Stimulated activated CD8-positive, alpha-beta memory T cell treated with anti-CD3 and anti-CD28 coated beads, Interleukin-7, amount 100 ng/mL, for 4 hours (primary cell): ENCODE data around the gene KRT85.

Experiments used
- DNase-seq, 2 donors: peaks; one replicate each; pipeline ENCODE4 v3.0.0-alpha.2; 2020; ENCODE audit warnings: low read depth in 2 of 2

KRT85 gene

DNA sequence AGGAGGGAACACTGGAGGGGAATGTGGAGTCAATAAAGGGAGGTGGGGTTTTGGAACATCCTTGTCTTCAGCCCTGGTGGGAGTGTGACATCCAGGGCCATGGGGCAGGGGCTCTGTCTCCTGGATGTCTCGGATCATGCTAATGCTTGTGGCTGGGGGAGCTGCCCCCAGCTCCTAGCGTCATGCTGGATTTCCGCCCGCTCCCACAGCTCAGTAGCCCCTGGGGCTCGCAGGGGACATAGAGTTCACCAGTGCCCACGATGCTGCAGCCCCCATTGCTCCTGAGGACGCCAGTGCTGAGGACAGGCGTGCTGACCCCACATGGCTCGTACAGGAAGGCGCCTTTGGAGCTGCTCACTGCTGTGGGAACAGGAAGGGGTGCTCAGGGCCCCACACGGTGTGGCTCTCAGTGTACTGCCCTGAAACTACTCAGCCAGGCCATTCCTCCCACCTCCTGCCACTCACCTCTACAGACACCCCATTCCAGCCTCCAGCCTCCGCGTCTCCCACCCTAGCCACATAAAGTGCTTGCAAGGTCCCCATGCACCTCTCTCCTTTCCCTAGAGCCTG is 27.6 kb upstream of the KRT85 start:
- no peak for DNase-seq

DNA sequence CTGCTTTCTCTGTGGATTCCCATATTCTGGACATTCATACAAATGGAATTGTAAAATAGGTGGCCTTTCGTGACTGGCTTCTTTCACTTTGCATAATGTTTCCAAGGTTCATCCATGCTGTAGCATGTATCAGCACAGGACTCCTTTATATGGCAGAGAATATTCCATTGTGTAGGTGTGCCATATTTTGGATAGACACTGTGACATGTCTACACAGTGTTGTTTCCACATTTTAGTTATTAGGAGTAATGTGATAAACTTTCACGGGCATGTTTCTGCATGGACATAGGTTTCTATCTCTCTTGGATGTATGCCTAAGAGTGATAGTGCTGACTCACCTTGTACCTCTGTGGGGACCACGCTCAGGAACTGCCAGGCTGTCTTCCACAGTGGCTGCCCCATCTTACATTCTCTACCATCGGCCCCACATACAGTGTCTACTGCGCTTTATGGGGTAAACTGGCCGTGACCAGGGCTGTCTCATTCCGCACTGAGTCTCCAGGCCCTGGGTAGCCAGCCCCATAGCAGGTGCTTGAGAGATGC is 25.3 kb upstream of the KRT85 start:
- DNase-seq = no peak

DNA sequence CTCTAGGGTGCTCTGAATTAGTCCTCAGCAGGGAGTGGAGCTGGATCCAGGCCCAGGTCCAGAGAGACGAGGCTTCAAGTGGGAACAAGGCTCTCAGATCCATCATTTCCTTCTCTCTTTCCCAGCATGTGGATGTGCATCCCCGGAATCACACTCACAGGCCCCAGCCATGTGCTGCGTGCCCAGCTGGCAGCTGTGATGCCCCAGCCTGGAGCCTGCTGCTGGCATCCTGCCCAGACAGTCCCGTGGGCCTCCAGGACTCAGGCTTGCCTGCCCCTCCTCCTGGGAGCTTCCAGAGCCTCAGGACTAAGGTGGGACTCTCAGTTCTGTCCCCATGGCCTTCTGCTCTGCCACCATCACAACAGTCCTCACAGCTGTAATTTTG is 24.3 kb upstream of the KRT85 start:
- DNase-seq = no peak

DNA sequence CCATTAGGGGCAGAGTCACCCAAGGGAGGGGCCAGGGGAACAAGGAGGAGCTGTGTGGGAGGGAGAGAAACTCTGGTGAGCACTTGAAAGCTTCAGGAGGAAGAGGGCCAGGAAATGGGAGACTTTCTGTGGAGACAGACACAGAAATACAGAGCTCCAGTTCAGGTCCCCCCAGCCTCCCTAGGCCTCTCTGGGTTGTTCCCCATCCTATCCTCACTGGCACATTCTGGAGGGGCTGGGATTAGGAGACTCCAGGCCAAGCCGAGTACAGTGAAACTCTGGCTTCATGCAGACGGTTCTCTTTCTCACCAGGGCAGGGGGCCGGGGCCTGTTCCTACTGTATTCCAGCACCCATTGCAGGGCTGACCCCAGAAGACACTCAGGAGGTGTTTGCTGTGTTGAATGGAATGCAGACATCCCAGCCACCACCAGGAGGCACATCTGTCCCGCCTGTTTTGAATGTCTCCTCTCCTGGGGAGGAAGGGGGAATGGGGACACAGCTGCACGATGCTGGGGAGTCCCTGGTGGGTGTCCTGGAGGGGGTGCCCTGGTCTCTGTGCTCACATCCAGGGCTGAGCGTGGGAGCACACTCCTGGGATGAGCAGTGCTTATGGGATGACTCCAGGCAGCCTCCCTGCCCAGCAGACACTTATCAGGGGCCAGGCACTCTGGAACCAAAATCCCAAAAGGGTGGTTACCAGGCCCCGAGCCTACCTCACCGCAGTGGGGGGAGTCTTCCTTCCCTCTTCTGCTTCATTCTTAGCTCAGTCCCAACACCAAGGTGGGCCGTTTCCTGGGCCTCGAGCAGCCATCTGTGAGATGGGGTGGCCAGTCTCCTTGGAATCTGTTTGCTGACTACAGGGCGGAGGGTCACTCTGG is 23.7 kb upstream of the KRT85 start:
- no peak for DNase-seq

DNA sequence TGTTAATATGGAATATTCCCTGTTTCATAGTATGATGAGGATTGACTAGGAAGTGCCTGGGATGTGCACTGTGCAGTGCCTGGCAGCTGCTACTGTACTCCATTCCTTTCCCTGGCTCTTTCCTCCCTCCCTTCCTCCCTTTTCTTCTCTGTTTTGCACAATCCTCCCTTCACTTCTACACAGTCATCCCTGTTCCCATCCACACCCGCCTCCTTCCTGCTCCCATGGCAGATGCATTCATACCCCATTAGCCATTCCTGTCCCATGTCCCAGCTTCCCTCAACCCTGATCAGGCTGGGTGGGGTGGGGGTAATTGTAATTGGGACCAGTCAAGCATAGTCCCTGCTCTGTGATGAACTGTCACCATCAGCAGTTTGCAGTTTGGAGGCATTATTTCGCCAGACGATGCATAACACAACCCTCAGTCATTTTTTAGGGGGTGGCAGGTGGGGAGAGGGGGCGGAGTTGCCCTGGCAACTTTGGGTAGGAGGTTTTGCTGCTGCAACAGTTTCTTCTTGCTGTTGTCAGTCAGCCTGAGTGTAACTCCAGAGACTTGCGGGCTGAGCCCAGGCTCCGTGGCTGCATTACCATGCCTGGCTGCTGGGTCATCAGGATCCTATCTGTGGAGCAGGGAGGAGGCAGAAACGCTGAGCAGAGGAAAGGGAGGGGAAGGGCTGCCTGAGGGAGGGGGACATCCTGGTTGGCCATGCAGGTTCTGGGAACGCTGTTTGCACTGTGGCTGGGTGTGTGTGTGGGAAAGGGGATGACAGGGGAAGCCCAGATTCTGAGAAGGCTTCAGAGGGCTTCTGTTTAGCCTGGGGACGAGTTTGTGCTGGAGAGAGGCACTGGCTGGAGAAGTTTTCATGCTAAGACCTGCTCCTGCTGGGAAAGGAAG is 22.3 kb upstream of the KRT85 start:
- no peak for DNase-seq

DNA sequence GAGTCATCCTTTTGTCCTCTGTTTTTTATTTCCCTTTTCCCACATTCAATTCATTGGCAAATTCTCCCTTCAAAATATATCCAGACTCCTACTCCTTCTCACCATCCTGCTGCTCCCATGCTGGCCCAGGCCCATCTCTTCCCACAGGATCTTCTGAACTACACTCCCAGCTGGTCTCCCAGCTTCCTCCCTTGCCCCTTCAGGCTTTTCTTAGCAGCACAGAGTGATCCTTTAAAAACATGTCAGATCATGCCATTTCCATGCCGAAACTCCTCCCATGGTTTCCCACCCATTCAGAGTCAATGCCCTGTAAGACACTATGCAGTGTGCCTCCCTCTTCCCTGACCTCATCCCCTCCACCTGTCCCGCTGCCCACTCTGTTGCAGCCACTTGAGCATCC is 20.6 kb upstream of the KRT85 start:
- DNase-seq = no peak

DNA sequence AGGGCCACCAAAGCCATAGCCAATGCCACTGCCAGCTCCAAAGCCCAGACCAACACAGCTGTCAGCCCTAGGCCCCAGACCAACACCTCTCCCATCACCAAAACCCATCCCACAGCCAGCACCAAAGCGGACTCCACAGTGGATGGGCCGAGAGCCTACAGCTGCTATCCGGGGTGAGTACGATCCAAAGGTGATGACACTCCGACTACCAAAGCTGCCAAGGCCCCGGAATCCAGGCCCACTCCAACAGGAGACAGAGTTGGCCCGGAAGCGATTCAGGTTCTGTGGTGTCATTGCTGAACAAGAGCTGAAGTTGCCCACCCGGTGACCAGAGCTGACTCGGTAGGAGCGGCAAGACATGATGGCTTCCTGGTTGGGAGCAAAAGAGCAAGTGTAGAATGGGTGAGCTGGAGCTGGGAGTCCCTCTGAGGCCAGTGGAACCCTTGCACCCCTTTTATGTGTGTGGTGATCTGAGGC is 18.0 kb upstream of the KRT85 start, which contains the start of gene KRT84:
TSS of gene KRT84 (minus strand) at position 427 of the 477 bp plus-strand sequence. CDS start at position 360, 67 bp downstream.
- no peak for DNase-seq

DNA sequence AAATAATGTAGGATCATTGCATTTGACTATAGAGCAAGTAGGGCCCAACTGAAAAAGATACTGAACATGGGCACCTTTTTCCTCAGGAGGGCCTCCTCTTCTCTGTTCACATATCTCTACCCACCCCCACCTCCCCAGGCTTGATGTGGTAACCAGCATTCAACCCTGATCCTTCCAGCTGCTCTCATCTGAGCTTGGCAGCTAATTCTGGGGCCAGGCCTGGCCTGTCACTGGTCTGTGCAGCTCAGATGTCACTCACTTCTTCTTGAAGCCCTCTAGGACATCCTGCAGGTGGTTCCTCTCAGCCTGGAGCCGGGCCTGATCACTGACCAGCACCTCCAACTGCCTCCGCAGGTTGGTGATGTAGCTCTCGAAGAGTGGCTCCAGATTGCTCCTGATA is 16.1 kb upstream of the KRT85 start:
- DNase-seq = no peak

DNA sequence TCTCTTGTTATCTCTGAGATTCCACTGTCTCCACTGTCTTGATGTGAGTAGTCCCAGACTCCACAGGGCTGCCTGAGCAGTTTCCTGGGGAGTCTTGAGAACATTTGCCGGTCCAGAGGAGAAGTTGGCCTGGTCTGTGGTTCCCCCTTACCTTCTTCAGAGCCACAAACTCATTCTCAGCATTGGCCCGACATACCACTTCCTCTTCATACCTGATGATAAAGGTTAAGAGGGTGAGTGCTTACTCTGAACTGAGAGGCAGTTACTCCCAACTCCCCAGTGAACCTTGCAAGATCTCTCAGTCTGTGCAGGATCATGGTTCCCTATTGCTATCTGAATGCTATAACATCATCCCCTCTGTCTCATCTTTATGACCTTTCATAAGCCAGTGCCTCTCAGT is 15.6 kb upstream of the KRT85 start:
- DNase-seq = no peak

DNA sequence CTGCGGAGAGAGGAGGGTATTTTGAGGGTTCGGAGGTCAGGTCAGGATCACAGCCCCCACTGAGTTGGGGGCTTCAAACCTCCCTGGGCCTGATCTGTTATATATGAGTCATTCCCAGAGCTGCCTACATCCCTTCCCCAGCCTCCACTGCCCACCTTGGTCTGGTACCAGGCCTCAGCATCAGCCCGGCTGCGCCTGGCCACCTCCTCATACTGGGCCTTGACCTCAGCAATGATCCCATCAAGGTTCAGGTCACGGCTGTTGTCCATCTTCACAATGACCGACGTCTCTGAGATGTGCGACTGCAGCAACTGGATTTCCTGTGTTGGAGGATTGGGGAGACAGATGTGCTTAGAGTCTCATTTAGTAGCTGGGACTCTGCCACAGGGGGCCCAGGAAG is 13.9 kb upstream of the KRT85 start:
- no peak for DNase-seq

DNA sequence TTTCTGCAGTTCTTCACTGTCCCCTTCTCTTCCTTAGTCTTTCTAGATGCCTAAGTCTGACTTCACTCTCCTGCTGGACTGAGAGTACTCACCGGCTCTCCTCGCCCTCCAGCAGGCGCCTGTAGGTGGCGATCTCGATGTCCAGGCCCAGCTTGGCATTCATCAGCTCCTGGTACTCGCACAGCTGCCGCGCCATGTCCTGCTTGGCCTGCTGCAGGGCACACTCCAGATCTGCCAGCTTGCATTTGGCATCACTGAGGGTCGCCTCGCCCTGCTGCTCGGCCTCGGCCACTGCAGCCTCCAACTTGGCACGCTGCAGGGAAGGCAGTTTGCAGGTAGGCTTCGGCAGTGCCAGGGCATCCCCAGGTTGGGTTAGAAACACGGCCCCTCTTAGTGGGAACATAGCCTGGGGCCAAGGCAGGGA is 13.0 kb upstream of the KRT85 start:
- no peak for DNase-seq

DNA sequence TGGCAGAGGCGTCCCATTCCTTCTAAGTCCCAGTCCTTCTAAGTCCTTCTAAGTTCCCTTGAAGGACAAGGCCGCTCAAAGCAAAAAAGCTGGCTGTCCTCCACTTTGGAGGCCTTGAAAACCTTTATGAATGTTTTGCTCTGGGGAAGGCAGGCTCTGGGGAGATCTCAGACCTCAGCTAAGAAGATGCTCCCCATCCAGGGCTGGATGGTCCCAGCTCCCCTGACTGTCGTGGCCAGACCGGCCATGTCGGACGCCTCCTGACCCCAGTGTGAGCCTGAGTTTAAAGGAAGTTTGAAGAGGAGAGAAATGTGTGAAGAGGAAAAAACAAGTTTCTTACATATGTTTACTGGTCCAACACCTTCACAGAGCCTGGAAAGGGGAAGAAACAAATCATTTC is 12.3 kb upstream of the KRT85 start:
- no peak for DNase-seq

DNA sequence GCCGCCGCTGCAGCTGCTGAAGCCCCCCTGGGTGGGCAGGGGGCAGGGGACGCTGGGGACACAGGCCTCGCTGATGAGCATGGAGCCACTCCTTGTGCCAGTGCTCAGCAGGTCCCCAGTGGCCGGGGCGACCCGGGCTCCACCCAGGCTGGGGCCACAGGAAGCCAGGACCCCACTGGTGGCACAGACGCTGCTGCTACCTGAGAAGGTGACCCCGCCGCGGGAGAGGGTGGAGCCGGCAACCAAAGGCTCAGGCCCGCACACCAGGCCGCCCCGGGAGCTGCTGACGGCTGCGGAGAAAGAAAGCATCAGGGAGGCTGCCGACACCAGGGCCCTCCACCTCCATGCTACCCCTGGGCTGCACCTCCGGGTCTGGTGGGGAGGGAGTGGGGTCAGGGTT is 10.8 kb upstream of the KRT85 start:
- DNase-seq = no peak

DNA sequence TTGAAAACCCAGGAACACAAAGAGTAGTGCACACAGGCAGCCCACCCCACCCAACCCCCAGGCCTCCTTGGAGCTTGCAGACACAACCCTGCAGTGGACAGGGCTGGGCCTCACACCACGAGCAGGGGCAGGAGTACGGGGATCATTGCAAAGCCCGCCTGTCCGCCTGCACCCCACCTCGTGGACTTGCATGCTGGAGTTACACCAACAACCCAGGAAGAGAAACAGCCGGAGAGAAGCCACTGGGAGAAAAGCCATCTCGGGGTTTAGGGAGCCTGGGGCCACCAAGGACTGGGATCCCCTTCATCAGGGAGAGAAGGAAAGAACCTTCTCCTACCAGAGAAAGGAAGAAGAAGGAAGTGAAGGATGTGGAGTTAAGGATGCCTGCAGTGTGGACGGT is 10.0 kb upstream of the KRT85 start:
- no peak for DNase-seq

DNA sequence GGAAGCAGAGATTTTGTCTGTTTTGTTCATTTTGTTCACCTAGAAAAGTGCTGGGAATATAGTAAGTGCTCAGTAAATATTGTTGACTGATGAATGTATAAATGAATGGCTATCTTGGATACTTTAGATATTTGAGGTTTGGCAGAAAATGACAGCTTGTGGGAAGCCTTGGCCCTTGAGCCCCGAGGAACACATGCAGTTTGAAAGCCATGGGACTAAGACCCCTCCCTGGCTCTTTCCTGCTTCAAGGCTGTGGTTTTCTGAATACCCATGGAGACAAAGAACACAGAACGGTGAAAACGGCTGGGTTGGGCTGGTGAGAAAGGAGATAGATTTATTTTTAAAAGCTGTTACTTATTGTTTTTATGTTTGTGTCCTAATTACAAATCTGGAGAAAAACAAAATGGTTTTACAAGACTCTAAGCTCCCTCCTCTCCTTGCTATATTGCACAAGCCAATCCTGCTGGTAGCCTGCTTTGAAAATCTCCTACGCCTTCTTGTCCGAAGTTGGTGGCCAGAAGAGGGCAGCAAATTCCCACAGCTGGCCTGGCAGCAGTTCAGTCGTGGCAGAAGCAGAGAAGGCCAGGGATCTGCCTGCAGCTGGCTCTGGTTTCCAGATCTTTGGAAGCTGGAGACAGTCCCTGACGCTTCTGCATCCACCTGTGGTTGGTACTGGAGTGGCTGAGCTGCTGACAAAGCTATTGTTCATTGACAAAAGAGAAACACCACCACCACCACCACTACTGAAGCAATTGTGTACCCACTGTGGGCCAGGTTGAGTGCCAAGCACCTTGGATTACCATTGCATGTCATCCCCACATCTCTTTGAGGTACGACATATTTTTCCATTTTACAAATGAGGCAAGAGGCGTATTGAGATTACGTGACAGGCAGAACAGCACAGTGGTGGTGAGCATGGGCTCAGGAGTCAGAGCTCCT is 5.2 kb upstream of the KRT85 start:
- peak; percentile 11 to 26 for DNase-seq

DNA sequence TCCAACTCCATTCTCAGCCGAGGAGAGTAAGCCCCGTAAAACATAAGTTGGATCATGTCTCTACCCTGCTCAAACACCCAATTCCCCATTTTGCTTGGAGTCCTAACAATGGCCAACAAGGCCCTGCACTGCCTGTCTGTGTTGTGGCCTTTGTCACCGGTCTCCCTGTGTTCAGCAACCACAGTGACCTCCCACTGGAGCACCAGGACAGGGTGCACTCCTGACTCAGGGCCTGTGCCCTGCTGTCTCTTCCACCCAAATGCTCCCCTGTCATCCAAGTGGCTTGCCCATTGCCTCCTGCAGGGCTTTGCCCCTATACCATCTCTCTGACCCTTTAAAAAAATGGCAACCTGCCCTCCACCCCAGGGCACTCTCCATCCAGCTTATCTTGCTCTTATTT is 4.4 kb upstream of the KRT85 start:
- DNase-seq = no peak

DNA sequence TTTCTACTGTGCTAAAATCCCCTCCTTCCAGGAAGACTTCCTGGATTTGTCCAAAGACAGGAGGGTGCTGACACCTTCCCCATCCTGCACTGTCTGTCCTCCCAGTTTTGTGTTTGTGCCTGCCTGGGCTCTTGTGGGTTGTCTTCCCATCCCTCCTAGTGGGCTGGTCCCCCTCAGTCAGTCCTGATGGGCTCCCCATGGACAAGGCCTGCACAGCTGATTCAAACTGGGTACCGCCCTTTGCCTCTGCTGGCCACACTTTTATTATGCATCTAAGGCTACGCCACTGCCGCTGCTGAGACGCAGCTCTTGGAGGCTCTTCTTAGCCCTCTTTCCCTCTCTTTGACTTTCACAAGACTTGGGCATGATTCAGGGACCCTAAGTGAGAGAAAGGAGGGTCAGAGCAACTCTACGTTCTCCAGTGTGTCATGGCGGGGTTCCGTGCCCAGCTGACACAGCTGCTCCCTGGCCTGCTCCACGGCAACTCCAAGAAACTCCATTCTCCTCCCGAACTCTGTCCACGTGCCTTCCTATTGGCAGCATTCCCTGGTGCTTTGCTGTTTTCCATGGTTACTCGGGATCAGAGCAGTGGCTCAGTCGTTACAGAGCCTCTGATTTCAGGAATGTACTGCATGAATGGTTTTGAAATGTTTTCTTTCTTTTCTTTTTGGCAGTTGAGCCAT is 3.8 kb upstream of the KRT85 start:
- no peak for DNase-seq

DNA sequence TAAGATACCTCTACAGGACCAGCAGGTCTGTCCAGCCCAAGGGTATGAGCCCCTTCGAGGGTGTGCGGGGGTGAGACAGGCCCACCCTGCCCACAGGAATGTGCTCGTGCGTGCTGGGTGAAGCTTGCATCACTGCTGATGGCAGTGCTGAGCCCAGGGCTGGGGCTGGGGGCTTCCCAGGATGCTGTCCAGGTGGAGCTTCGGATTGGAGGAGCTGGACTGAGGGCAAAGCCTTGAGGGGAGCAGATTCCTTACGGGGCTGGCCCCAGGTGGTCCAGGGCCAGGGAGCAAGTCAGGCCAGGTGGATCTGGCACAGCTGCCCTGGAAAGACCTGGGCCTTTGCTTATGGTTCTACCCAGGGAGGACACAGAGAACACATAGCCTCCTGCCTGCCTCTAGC is 2.5 kb upstream of the KRT85 start:
- no peak for DNase-seq

DNA sequence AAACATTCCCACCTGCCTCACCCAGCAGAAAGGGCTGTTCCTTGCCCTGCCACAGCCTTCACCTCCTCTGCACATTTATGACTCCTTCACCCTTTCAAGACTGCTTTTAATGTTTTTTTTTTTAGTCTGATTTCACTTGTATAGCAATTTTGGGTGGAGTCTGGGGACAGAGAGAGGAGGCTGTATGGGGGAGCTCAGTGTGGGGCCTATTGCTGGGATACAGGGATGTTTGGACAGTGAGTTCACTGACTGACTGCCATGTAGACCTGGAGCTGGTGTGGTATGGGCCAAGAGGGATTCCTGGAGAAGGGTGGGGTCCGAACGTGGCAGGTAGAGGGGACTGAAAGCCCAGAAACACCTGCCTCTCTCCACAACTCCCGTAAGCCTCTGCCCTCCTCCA is 1.9 kb upstream of the KRT85 start:
- DNase-seq = no peak

DNA sequence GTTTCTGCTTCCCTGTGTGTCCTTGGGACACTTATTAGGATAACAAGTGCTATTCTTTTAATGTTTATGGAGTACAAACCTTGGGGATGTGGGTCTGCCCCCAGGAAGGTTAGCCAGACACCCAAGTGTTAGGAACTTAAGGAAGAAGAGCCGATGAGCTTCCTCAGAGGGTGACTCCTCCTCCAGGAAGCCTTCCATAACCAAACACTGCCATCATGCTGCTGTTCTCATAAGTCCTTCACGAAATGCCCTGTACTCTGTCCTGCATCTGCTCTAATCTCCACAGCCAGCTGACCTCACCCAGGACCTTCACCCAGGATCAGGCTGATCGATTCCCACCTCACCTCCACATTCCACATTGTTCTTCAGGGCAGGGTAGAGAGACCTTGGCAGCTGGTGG is 1.2 kb upstream of the KRT85 start:
- DNase-seq = no peak
